Kidney glomerular epithelial cell (primary cell): ENCODE data around the gene FGGY.
A peak's percentile ranks its signal among the peaks of the same experiment; 100 is the strongest.
"Not testable (repeated sequence)": the region's sequence is repeated elsewhere in the genome, so short reads cannot be mapped to it uniquely, and the experiment has no call there.

Experiments used
- DNase-seq: peaks from one replicate; lab custom pipeline; 2025; lab: John Stamatoyannopoulos, UW

The FGGY gene

GRCh38 chr1:59296358-59297256 lies at the start of gene FGGY:
Gene FGGY (plus strand): TSS chr1:59297094. CDS start chr1:59321550, 24,456 bp downstream.
- peak; percentile 95 for DNase-seq

- DNase-seq = no peak
Observed at GRCh38 chr1:59248758-59249157, 48.1 kb upstream of the FGGY start.

GRCh38 chr1:59249396-59250137 lies 47.3 kb upstream of the FGGY start:
- DNase-seq = no peak

- not testable (repeated sequence) for DNase-seq
Observed at GRCh38 chr1:59251061-59251460, 45.8 kb upstream of the FGGY start.

GRCh38 chr1:59256429-59256828 lies 40.5 kb upstream of the FGGY start:
- not testable (repeated sequence) for DNase-seq

GRCh38 chr1:59258412-59259032 lies 38.4 kb upstream of the FGGY start:
- no peak for DNase-seq

GRCh38 chr1:59261537-59261936 lies 35.4 kb upstream of the FGGY start:
- DNase-seq = no peak

- DNase-seq = no peak
Observed at GRCh38 chr1:59262631-59263030, 34.3 kb upstream of the FGGY start.

GRCh38 chr1:59263111-59263510 lies 33.8 kb upstream of the FGGY start:
- DNase-seq = no peak

GRCh38 chr1:59265622-59266021 lies 31.3 kb upstream of the FGGY start:
- no peak for DNase-seq

- no peak for DNase-seq
Observed at GRCh38 chr1:59266180-59266926, 30.5 kb upstream of the FGGY start.

- DNase-seq = no peak
Observed at GRCh38 chr1:59266927-59267293, 30.0 kb upstream of the FGGY start.

- no peak for DNase-seq
Observed at GRCh38 chr1:59268406-59268805, 28.5 kb upstream of the FGGY start.

GRCh38 chr1:59271561-59272260 lies 25.2 kb upstream of the FGGY start:
- no peak for DNase-seq

GRCh38 chr1:59272507-59272906 lies 24.4 kb upstream of the FGGY start:
- DNase-seq = peak; percentile 13

- DNase-seq = no peak
Observed at GRCh38 chr1:59276439-59276851, 20.4 kb upstream of the FGGY start.

GRCh38 chr1:59278780-59279354 lies 18.0 kb upstream of the FGGY start:
- DNase-seq = no peak

- no peak for DNase-seq
Observed at GRCh38 chr1:59279645-59280044, 17.2 kb upstream of the FGGY start.

GRCh38 chr1:59282951-59283350 lies 13.9 kb upstream of the FGGY start:
- DNase-seq = no peak

GRCh38 chr1:59285691-59286090 lies 11.2 kb upstream of the FGGY start:
- DNase-seq = no peak

GRCh38 chr1:59288046-59288445 lies 8.8 kb upstream of the FGGY start:
- no peak for DNase-seq
